Measurements from ENCODE around the gene SIRT2.

DNA sequence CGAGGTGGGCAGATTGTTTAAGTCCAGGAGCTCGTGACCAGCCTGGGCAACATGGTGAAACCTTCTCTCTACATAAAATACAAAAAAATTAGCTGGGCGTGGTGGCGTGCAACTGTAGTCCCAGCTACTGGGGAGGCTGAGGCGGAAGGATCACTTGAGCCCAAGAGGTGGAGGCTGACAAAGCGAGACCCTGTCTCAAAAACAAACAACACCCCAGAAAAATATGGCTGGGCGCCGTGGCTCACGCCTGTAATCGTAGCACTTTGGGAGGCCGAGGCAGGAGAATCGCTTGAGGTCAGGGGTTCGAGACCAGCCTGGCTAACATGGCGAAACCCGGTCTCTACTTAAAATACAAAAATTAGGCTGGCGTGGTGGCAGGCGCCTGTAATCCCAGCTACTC, 46.2 kb downstream of the SIRT2 start:
- TF ChIP-seq EZH2phosphoT487 (IDR thresholded peaks at IDR 0.05; ENCODE audit: insufficient read depth, low read depth) (no peak), EZH2 (IDR thresholded peaks at IDR 0.05; ENCODE audit: insufficient read depth, poor library complexity, severe bottlenecking) (no peak)

Measured in GM23248 (cell line).